ENCODE data around the gene MYO9B.
A peak's percentile ranks its signal among the peaks of the same experiment; 100 is the strongest.
"Not testable (repeated sequence)": the region's sequence is repeated elsewhere in the genome, so short reads cannot be mapped to it uniquely, and the experiment has no call there.

The MYO9B gene

GRCh38 chr19:17149393-17150135, 74.0 kb downstream of the MYO9B start:
- DNase-seq = no peak

- DNase-seq = no peak
Measured at GRCh38 chr19:17153996-17154395, 78.4 kb downstream of the MYO9B start.

GRCh38 chr19:17155251-17155650, 79.7 kb downstream of the MYO9B start:
- no peak for DNase-seq

GRCh38 chr19:17156296-17156946, 80.8 kb downstream of the MYO9B start:
- DNase-seq = no peak

GRCh38 chr19:17156947-17157302, 81.3 kb downstream of the MYO9B start:
- peak; percentile 79 for DNase-seq

- DNase-seq = no peak
Measured at GRCh38 chr19:17158584-17158983, 83.0 kb downstream of the MYO9B start.

- no peak for DNase-seq
Measured at GRCh38 chr19:17159466-17160393, 84.2 kb downstream of the MYO9B start.

- no peak for DNase-seq
Measured at GRCh38 chr19:17160908-17161307, 85.3 kb downstream of the MYO9B start.

- DNase-seq = not testable (repeated sequence)
Measured at GRCh38 chr19:17162131-17162530, 86.6 kb downstream of the MYO9B start.

- no peak for DNase-seq
Measured at GRCh38 chr19:17162580-17162979, 87.0 kb downstream of the MYO9B start.

- no peak for DNase-seq
Measured at GRCh38 chr19:17163652-17164051, 88.1 kb downstream of the MYO9B start.

- DNase-seq = no peak
Measured at GRCh38 chr19:17164639-17165038, 89.1 kb downstream of the MYO9B start.

- DNase-seq = no peak
Measured at GRCh38 chr19:17165715-17166114, 90.1 kb downstream of the MYO9B start.

GRCh38 chr19:17170538-17171297, 95.1 kb downstream of the MYO9B start:
- peak; percentile 62 for DNase-seq

- no peak for DNase-seq
Measured at GRCh38 chr19:17171874-17172273, 96.3 kb downstream of the MYO9B start.

GRCh38 chr19:17172624-17173345, 97.2 kb downstream of the MYO9B start:
- DNase-seq = no peak

GRCh38 chr19:17178291-17178690, 102.7 kb downstream of the MYO9B start:
- DNase-seq = no peak

- no peak for DNase-seq
Measured at GRCh38 chr19:17180997-17181702, 105.6 kb downstream of the MYO9B start.

- no peak for DNase-seq
Measured at GRCh38 chr19:17183271-17183761, 107.7 kb downstream of the MYO9B start.

- peak; percentile 71 for DNase-seq
Measured at GRCh38 chr19:17183858-17184321, 108.3 kb downstream of the MYO9B start.

- peak; percentile 56 for DNase-seq
Measured at GRCh38 chr19:17184371-17184841, 108.8 kb downstream of the MYO9B start.

Data from suppressor macrophage treated with lipopolysaccharide for 4 hours (primary cell).